Loucy (cell line): ENCODE results near the gene CNN2.
A peak's percentile ranks its signal among the peaks of the same experiment; 100 is the strongest.

Experiments used
- H2AFZ ChIP-seq: fragments of 200-600 bp; sonication (generic); 2 replicates; pipeline ENCODE4 v1.6.0; 2016; ENCODE audit warnings: antibody characterized with exemption, mild to moderate bottlenecking, low read length, moderate library complexity
- H3F3A ChIP-seq: fragments of 200-600 bp; 2 replicates; pipeline ENCODE4 v1.6.0; 2016; ENCODE audit warnings: antibody characterized with exemption, low read depth, mild to moderate bottlenecking
- H3K27me3 ChIP-seq: fragments of 200-600 bp; sonication (generic); 2 replicates; pipeline ENCODE4 v1.6.1; 2014; ENCODE audit warnings: low read length, mild to moderate bottlenecking; ENCODE audit not compliant: insufficient read depth, poor library complexity, severe bottlenecking
- H3K36me3 ChIP-seq: fragments of 200-600 bp; sonication (generic); 2 replicates; pipeline ENCODE4 v1.6.1; 2016; ENCODE audit warnings: low read length; ENCODE audit not compliant: insufficient read depth
- H3K4me1 ChIP-seq: fragments of 200-600 bp; sonication (generic); 2 replicates; pipeline ENCODE4 v1.5.1; 2014; ENCODE audit warnings: low read length, mild to moderate bottlenecking; ENCODE audit not compliant: insufficient read depth, poor library complexity, severe bottlenecking
- H3K4me2 ChIP-seq: fragments of 200-600 bp; sonication (generic); 2 replicates; pipeline ENCODE4 v1.6.0; 2014; ENCODE audit warnings: antibody characterized with exemption, low read length, low read depth, mild to moderate bottlenecking; ENCODE audit not compliant: poor library complexity, severe bottlenecking
- H3K4me3 ChIP-seq: fragments of 200-600 bp; sonication (generic); 2 replicates; pipeline ENCODE4 v1.5.1; 2014; ENCODE audit warnings: low read length, mild to moderate bottlenecking, mixed read lengths; ENCODE audit not compliant: poor library complexity, severe bottlenecking
- H3K79me2 ChIP-seq: fragments of 200-600 bp; sonication (generic); 2 replicates; pipeline ENCODE4 v1.6.1; 2014; ENCODE audit warnings: low read length; ENCODE audit not compliant: insufficient read depth
- H3K9ac ChIP-seq: fragments of 200-600 bp; sonication (generic); 2 replicates; pipeline ENCODE4 v1.6.0; 2014; ENCODE audit warnings: mild to moderate bottlenecking, low read depth, low read length, moderate library complexity; ENCODE audit not compliant: poor library complexity, severe bottlenecking
- H3K9me2 ChIP-seq: fragments of 200-600 bp; sonication (generic); replicated peaks from 2 replicates; pipeline ENCODE4 v1.6.1; 2016; ENCODE audit warnings: low read depth, low read length, mixed read lengths
- H3K9me3 ChIP-seq: fragments of 200-600 bp; sonication (generic); 2 replicates; pipeline ENCODE4 v1.6.1; 2014; ENCODE audit warnings: mild to moderate bottlenecking, antibody characterized with exemption, low read length, low read depth; ENCODE audit not compliant: insufficient read depth
- H4K20me1 ChIP-seq: fragments of 200-600 bp; sonication (generic); 2 replicates; pipeline ENCODE4 v1.6.0; 2014; ENCODE audit warnings: antibody characterized with exemption, low read length, mild to moderate bottlenecking; ENCODE audit not compliant: insufficient read depth, poor library complexity, severe bottlenecking
- CTCF ChIP-seq: fragments of 200-600 bp; sonication (generic); conservative IDR thresholded peaks from 2 replicates; pipeline ENCODE4 v1.5.1; 2014; ENCODE audit warnings: mild to moderate bottlenecking, antibody characterized with exemption, low read length
- EZH2phosphoT487 ChIP-seq: fragments of 200-600 bp; IDR thresholded peaks from 2 replicates; pipeline ENCODE4 v1.6.1; 2018; ENCODE audit warnings: antibody characterized with exemption, mild to moderate bottlenecking, moderate library complexity, borderline replicate concordance

CNN2 gene

GRCh38 chr19:986083-986482 is 40.3 kb upstream of the CNN2 start:
- Histone ChIP-seq H3K27me3 (no peaks in the 10 kb centered on the region), H3K9ac (no peak overlapping the region), H3K79me2 (peaks cover 20% of the 10 kb centered on the region), H3K4me3 (peak overlapping the region; percentile 82), H2AFZ (no peak overlapping the region), H3K9me2 (no peaks in the 10 kb centered on the region), H3K4me1 (peaks cover 22% of the 10 kb centered on the region), H3F3A (no peaks in the 10 kb centered on the region), H3K4me2 (peak overlapping the region; percentile 79), H3K36me3 (no peaks in the 10 kb centered on the region; the same call in 1 of the 2 replicates), H3K9me3 (no peaks in the 10 kb centered on the region), H4K20me1 (no peaks in the 10 kb centered on the region)
- TF ChIP-seq CTCF (no peak), EZH2phosphoT487 (no peak)

- no peak overlapping the region for H3K4me2 ChIP-seq
- H3K9me3 ChIP-seq: no peaks in the 10 kb centered on the region
These were observed 38.3 kb upstream of the CNN2 start for GRCh38 chr19:988081-988480.

GRCh38 chr19:988510-988909 is 37.9 kb upstream of the CNN2 start:
- Histone ChIP-seq H4K20me1 (no peaks in the 10 kb centered on the region), H3K36me3 (no peaks in the 10 kb centered on the region; the same call in 1 of the 2 replicates)

More at GRCh38 chr19:988081-988480, 38.3 kb upstream of the CNN2 start:
- Histone ChIP-seq H3K79me2 (peaks cover 20% of the 10 kb centered on the region), H3K27me3 (no peaks in the 10 kb centered on the region), H3K9me2 (no peaks in the 10 kb centered on the region), H4K20me1 (no peaks in the 10 kb centered on the region), H3F3A (no peaks in the 10 kb centered on the region; the same call in 1 of the 2 replicates), H3K9ac (no peak overlapping the region), H2AFZ (no peak overlapping the region), H3K4me3 (no peak overlapping the region), H3K36me3 (no peaks in the 10 kb centered on the region; the same call in 1 of the 2 replicates), H3K4me1 (peaks cover 19% of the 10 kb centered on the region)
- TF ChIP-seq CTCF (no peak), EZH2phosphoT487 (no peak)

More at GRCh38 chr19:988510-988909, 37.9 kb upstream of the CNN2 start:
- H3K9me3 ChIP-seq: no peaks in the 10 kb centered on the region
- peaks cover 20% of the 10 kb centered on the region for H3K79me2 ChIP-seq
- no peaks in the 10 kb centered on the region for H3K9me2 ChIP-seq
- no peaks in the 10 kb centered on the region; the same call in 1 of the 2 replicates for H3F3A ChIP-seq
- H3K4me2 ChIP-seq: no peak overlapping the region
- no peaks in the 10 kb centered on the region for H3K27me3 ChIP-seq
- no peak for TF ChIP-seq EZH2phosphoT487
- no peak for TF ChIP-seq CTCF
- H2AFZ ChIP-seq: no peak overlapping the region
- H3K4me1 ChIP-seq: peaks cover 16% of the 10 kb centered on the region
- no peak overlapping the region for H3K9ac ChIP-seq
- H3K4me3 ChIP-seq: no peak overlapping the region
